Sigmoid colon (tissue), 4 donors: ENCODE data around the gene ODAD3.

Source experiments
- EP300 ChIP-seq, 4 donors: sonication (generic); formaldehyde crosslinking; IDR thresholded peaks; one replicate each; pipeline ENCODE4 v1.6.1; 2017; ENCODE audit warnings: antibody characterized with exemption in 4 of 4
- TF ChIP-seq, protein P1 (sequence below), 4 experiments: fragments of 450-650 bp in 3 of 4; fragments of 200-600 bp in 1 of 4; IDR thresholded peaks; one replicate each; pipeline ENCODE4 v1.5.1; 2016 to 2019; ENCODE audit warnings: antibody characterized with exemption in 4 of 4, mild to moderate bottlenecking in 3 of 4, moderate library complexity in 2 of 4

DNA sequence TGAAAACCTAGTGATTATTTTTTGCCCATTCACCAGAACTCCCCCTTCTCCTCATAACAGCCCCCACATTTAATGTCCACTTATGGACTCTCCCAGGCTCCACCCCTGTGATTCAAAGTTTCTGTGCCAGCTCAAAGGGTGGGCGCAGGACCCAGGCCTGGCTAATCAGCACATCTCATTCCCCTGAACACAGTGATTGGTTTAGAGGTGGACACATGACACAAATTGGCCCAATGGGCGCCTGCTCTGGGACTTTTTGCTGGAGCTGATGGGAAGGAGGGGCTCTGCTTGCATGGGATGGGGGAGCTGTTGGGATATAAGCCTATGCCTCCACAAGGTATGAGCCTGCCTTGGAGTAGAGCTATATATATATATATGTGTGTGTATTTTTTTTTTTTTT, 44.6 kb downstream of the ODAD3 start:
- TF ChIP-seq, protein P1, sequence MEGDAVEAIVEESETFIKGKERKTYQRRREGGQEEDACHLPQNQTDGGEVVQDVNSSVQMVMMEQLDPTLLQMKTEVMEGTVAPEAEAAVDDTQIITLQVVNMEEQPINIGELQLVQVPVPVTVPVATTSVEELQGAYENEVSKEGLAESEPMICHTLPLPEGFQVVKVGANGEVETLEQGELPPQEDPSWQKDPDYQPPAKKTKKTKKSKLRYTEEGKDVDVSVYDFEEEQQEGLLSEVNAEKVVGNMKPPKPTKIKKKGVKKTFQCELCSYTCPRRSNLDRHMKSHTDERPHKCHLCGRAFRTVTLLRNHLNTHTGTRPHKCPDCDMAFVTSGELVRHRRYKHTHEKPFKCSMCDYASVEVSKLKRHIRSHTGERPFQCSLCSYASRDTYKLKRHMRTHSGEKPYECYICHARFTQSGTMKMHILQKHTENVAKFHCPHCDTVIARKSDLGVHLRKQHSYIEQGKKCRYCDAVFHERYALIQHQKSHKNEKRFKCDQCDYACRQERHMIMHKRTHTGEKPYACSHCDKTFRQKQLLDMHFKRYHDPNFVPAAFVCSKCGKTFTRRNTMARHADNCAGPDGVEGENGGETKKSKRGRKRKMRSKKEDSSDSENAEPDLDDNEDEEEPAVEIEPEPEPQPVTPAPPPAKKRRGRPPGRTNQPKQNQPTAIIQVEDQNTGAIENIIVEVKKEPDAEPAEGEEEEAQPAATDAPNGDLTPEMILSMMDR (IDR thresholded peaks at IDR 0.05) = no peak
- TF ChIP-seq EP300 (IDR thresholded peaks at IDR 0.05) = no peak
